K562 (cell line): ENCODE measurements around the gene MYBPHL. TPM values are rescaled to one million over a fixed set of nuclear protein-coding genes. Genes with fewer than 3 reads are reported as not detected.

Experiments
- BRD9 ChIP-seq: fragments of 450-650 bp; IDR thresholded peaks from 2 replicates; pipeline ENCODE4 v1.6.1; 2018; ENCODE audit warnings: low read depth; ENCODE audit not compliant: partially characterized antibody
- CHAMP1 ChIP-seq: fragments of 450-650 bp; IDR thresholded peaks from 2 replicates; pipeline ENCODE4 v1.6.1; 2016; ENCODE audit warnings: mild to moderate bottlenecking
- CLOCK ChIP-seq: fragments of 250-450 bp; sonication (Bioruptor Pico); IDR thresholded peaks from 2 replicates; pipeline ENCODE4 v1.4.0; 2020; ENCODE audit warnings: mild to moderate bottlenecking, moderate library complexity, borderline replicate concordance
- HOXB6 ChIP-seq: fragments of 250-450 bp; sonication (Bioruptor Pico); IDR thresholded peaks from 2 replicates; pipeline ENCODE4 v1.5.1; 2022; ENCODE audit warnings: mild to moderate bottlenecking, borderline replicate concordance
- MCM5 ChIP-seq: fragments of 450-650 bp; IDR thresholded peaks from 2 replicates; pipeline ENCODE4 v1.6.1; 2016; ENCODE audit warnings: low read depth
- MEF2D ChIP-seq: conservative IDR thresholded peaks from 2 replicates; pipeline ENCODE4 v1.6.1; 2016; ENCODE audit warnings: low read depth, missing genetic modification characterization, missing compliant biosample characterization
- RAD21 ChIP-seq, 2 experiments: fragments of 250-450 bp in 1 of 2; fragments of 450-650 bp in 1 of 2; sonication (Bioruptor Pico) in 1 of 2; formaldehyde crosslinking in 1 of 2; IDR thresholded peaks in 1 of 2; conservative IDR thresholded peaks in 1 of 2; 2 replicates each; pipeline versions ENCODE4 v1.4.0 to v1.8.0; 2020 to 2022; ENCODE audit warnings: mild to moderate bottlenecking in 2 of 2, moderate library complexity in 1 of 2
- RUNX1 ChIP-seq: sonication (generic); IDR thresholded peaks from 2 replicates; pipeline ENCODE4 v1.6.1; 2016; ENCODE audit warnings: antibody characterized with exemption, low read depth
- TRIM25 ChIP-seq: fragments of 450-650 bp; IDR thresholded peaks from 2 replicates; pipeline ENCODE4 v1.7.0; 2016; ENCODE audit warnings: borderline replicate concordance
- XRCC3 ChIP-seq: fragments of 450-650 bp; IDR thresholded peaks from 2 replicates; pipeline ENCODE4 v1.6.1; 2017; ENCODE audit warnings: mild to moderate bottlenecking, moderate library complexity
- ZBTB11 ChIP-seq, 3 experiments: fragments of 200-800 bp in 1 of 3; fragments of 250-450 bp in 1 of 3; fragments of 450-650 bp in 1 of 3; sonication (Bioruptor Pico) in 1 of 3; sonication (Bioruptor generic) in 1 of 3; formaldehyde crosslinking in 1 of 3; IDR thresholded peaks; 2 replicates each; pipeline versions ENCODE4 v1.6.1 to v1.8.0; 2016 to 2022; ENCODE audit warnings: mild to moderate bottlenecking in 2 of 3, missing genetic modification characterization in 2 of 3, missing compliant biosample characterization in 1 of 3, moderate library complexity in 1 of 3
- ZNF12 ChIP-seq: sonication (generic); formaldehyde crosslinking; IDR thresholded peaks from 2 replicates; pipeline ENCODE4 v1.4.0; 2020; ENCODE audit warnings: mild to moderate bottlenecking, missing genetic modification reagents
- ZNF766 ChIP-seq: fragments of 200-800 bp; sonication (Bioruptor generic); conservative IDR thresholded peaks from 2 replicates; pipeline ENCODE4 v1.6.1; 2016; ENCODE audit warnings: missing genetic modification characterization, missing compliant biosample characterization
- ZZZ3 ChIP-seq: fragments of 450-650 bp; IDR thresholded peaks from 2 replicates; pipeline ENCODE4 v1.6.1; 2016; ENCODE audit warnings: antibody characterized with exemption, mild to moderate bottlenecking, moderate library complexity
- polyA plus RNA-seq, 8 experiments: library from polyadenylated mRNA; depleted of rRNA in 4 of 8; stranded (reverse) in 5 of 8; unstranded in 3 of 8; fragments of >200 nt; fragmentation: Nextera tagmentation in 2 of 8; fragmentation: Illumina TruSeq in 1 of 8; extraction: Ambion mirVana in 2 of 8; extraction: Trizol in 1 of 8; gene quantifications; 2 replicates each; pipeline versions ENCODE4 v1.2.1 to v1.2.3, GENCODE V29; 2011 to 2014; ENCODE audit warnings: inconsistent platforms in 1 of 8, missing spikeins in 1 of 8
- total RNA-seq, 7 experiments: library from RNA; depleted of rRNA in 6 of 7; stranded (reverse); fragments of >200 nt in 6 of 7; fragmentation: Illumina TruSeq in 2 of 7; extraction: Trizol in 2 of 7; gene quantifications; 2 replicates each; pipeline versions ENCODE4 v1.2.1 to v1.2.3, GENCODE V29; 2011 to 2021; ENCODE audit warnings: low replicate concordance in 1 of 7

MYBPHL gene
- total and polyA plus RNA-seq, 9 of the 15 experiments (the other 6 are each of a cell fraction or from before 2014, with no cell fraction given) = 0.20 to 1.9 (median 0.33) TPM

- 0 out of 6 replicates have a peak, but pooled peaks of 1 of the 3 experiments have one; percentile 4 for TF ChIP-seq ZBTB11 (CRISPR knock-in tag; IDR thresholded peaks at IDR 0.05)
- no peak for TF ChIP-seq CHAMP1
- no peak for TF ChIP-seq CLOCK (CRISPR knock-in tag)
- TF ChIP-seq TRIM25 = no peak
- no peak for TF ChIP-seq HOXB6
- TF ChIP-seq MCM5 = no peak
- no peak for TF ChIP-seq ZZZ3
- TF ChIP-seq RAD21 (CRISPR knock-in tag; conservative IDR thresholded peaks at IDR 0.05 in 1 of 2, IDR thresholded peaks at IDR 0.05 in 1 of 2) = peak; percentile 89 to 98
- no peak; the same call in 1 of the 2 replicates for TF ChIP-seq RUNX1
- TF ChIP-seq ZNF12 (CRISPR knock-in tag) = 0 out of 2 replicates have a peak, but pooled peaks have one; percentile 20
- no peak for TF ChIP-seq MEF2D
- TF ChIP-seq XRCC3 = no peak
- TF ChIP-seq ZNF766 (CRISPR knock-in tag) = 0 out of 2 replicates have a peak, but pooled peaks have one; percentile 32
- peak; percentile 38 for TF ChIP-seq BRD9
These were observed 29.2 kb downstream of the MYBPHL start (continued) for GRCh38 chr1:109277434-109278204.
